GM23338 (cell line): ENCODE measurements around the gene EXOC2.

Source experiments
- CREB1 ChIP-seq: fragments of 250-450 bp; sonication (Bioruptor Pico); IDR thresholded peaks from 2 replicates; pipeline ENCODE4 v1.5.0; 2020; ENCODE audit warnings: low read depth, mild to moderate bottlenecking, moderate library complexity
- CTCF ChIP-seq, 2 experiments: fragments of 200-600 bp in 1 of 2; sonication (generic) in 1 of 2; conservative IDR thresholded peaks; 2 replicates each; pipeline versions ENCODE4 v1.5.1 to v1.6.1; 2016 to 2017; ENCODE audit warnings: antibody characterized with exemption in 2 of 2, low read depth in 2 of 2, mild to moderate bottlenecking in 2 of 2, moderate library complexity in 1 of 2
- ETS1 ChIP-seq: IDR thresholded peaks from 2 replicates; pipeline ENCODE4 v1.6.1; 2016; ENCODE audit warnings: antibody characterized with exemption
- EZH2 ChIP-seq: fragments of 200-600 bp; sonication (generic); IDR thresholded peaks from one replicate; pipeline ENCODE4 v1.8.0; 2017; ENCODE audit warnings: antibody characterized with exemption, mild to moderate bottlenecking, low read depth; ENCODE audit not compliant: unreplicated experiment
- EZH2phosphoT487 ChIP-seq: fragments of 200-600 bp; sonication (generic); IDR thresholded peaks from one replicate; pipeline ENCODE4 v1.8.1; 2018; ENCODE audit warnings: antibody characterized with exemption; ENCODE audit not compliant: unreplicated experiment
- JUNB ChIP-seq: IDR thresholded peaks from one replicate; pipeline ENCODE4 v1.6.1; 2016; ENCODE audit warnings: antibody characterized with exemption; ENCODE audit not compliant: unreplicated experiment
- NANOG ChIP-seq: IDR thresholded peaks from 2 replicates; pipeline ENCODE4 v1.6.1; 2016; ENCODE audit warnings: antibody characterized with exemption, borderline replicate concordance
- POLR2AphosphoS5 ChIP-seq: IDR thresholded peaks from 2 replicates; pipeline ENCODE4 v1.6.1; 2016; ENCODE audit warnings: antibody characterized with exemption, low read depth
- REST ChIP-seq: IDR thresholded peaks from one replicate; pipeline ENCODE4 v1.6.1; 2018; ENCODE audit warnings: antibody characterized with exemption; ENCODE audit not compliant: unreplicated experiment
- STAT1 ChIP-seq: IDR thresholded peaks from one replicate; pipeline ENCODE4 v1.6.1; 2016; ENCODE audit warnings: antibody characterized with exemption; ENCODE audit not compliant: unreplicated experiment
- ZNF114 ChIP-seq: fragments of 250-450 bp; sonication (Bioruptor Pico); IDR thresholded peaks from 2 replicates; pipeline ENCODE4 v1.5.0; 2020; ENCODE audit warnings: mild to moderate bottlenecking, moderate library complexity
- ZNF331 ChIP-seq: fragments of 250-450 bp; sonication (Bioruptor Pico); IDR thresholded peaks from 2 replicates; pipeline ENCODE4 v1.5.0; 2020; ENCODE audit warnings: low read depth, mild to moderate bottlenecking, moderate library complexity
- ZNF462 ChIP-seq: fragments of 250-450 bp; sonication (Bioruptor Pico); IDR thresholded peaks from 2 replicates; pipeline ENCODE4 v1.5.0; 2020; ENCODE audit warnings: mild to moderate bottlenecking, moderate library complexity

- TF ChIP-seq JUNB (no peak), EZH2phosphoT487 (no peak), NANOG (no peak), EZH2 (no peak), ZNF462 (CRISPR knock-in tag) (no peak), CTCF (conservative IDR thresholded peaks at IDR 0.05; ENCODE audit: low read depth in 2 of 2) (no peak), POLR2AphosphoS5 (no peak), STAT1 (no peak), REST (no peak), CREB1 (no peak), ZNF331 (CRISPR knock-in tag) (no peak), ZNF114 (no peak), ETS1 (no peak)
Observed at GRCh38 chr6:606829-607379, 86.0 kb downstream of the EXOC2 start.
